Esophagus mucosa (tissue), 1 donor: Measurements from ENCODE around the gene TRIOBP. TPM values are rescaled to one million over a fixed set of nuclear protein-coding genes. Genes with fewer than 3 reads are reported as not detected.

Source experiments
- ATAC-seq: fragments of 200-7000 bp; cut with Tn5 transposase; one replicate; pipeline ENCODE4 v1.9.1; 2020
- total RNA-seq: library from RNA; stranded (reverse); gene quantifications from one replicate; pipeline ENCODE4 v1.2.4, GENCODE V29; 2023
- donor health status: DM: yes; HTN: yes; CAD: no.

Gene TRIOBP
- total RNA-seq, 1 donor from 2014 or later: 68.3 TPM

DNA sequence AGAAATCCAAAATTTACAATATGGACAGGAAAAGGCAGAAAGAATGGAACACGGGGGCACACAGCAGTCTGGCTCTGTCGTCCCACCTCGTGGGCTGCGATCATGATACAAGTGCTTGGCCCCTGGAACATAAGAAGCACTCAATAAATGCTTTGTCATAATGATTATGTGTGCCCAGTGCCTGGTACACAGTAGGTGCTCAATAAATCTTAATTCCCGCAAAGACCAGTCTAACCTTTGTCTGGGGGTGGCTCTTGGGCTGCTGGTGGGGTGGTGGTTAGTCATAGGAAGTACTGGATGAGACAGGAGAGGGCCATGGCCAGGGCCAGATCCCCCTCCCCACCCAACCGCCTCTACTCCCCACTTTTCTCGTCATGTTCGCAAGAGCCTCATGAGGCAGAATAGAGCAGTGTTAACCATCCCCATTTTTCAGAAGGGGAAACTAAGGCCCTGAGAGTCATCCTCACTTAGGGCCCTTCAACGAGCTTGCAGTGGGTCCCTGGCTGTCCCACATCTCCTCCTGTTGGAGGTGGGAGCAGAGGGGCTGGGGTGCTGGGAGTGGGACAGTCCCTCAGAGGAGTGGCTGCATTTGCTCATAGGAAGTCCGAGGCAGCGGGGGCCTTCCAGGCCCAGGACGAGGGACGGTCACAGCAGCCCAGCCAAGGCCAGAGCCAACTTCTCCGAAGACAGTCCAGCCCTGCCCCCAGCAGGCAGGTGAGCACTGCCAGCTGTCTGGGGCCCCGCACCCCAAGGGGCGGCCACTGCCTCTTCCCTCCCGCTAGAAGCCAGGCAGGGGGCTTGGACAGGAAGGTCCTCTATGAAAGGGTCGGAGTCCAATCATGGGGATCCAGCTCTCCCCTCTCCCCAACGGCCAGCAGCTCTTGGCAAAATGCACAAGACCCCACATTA lies 36.1 kb downstream of the TRIOBP start:
- ATAC-seq: no peak

DNA sequence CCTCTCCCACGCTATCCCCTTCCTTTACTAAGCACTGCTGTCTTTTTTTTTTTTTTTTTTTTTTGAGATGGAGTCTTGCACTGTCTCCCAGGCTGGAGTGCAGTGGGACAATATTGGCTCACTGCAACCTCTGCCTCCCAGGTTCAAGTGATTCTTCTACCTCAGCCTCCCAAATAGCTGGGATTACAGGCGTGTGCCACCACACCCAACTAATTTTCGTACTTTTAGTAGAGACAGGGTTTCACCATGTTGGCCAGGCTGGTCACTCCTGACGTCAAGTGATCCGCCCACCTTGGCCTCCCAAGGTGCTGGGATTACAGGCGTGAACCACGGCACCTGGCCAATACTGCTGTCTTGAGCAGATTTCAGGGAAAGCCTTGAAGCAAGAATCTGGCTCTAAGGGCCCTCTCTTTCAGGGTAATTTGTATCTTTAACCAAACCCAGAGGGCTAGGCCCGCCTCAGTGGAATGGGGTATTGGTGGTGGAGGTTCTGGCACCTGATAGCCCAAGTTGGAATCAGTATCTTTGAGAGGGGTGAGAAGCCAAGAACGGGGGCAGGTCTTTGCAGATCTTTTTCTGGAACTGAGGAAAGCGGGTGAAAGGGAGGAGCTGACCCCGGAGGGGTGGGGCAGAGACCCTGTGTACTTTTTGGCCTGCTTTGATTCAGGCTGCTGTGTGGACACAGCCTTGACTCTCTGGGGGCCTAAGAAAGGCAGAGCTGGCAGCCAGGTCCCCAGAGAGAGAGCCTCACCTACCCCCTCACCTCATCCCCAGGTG lies 37.0 kb downstream of the TRIOBP start:
- ATAC-seq: no peak

DNA sequence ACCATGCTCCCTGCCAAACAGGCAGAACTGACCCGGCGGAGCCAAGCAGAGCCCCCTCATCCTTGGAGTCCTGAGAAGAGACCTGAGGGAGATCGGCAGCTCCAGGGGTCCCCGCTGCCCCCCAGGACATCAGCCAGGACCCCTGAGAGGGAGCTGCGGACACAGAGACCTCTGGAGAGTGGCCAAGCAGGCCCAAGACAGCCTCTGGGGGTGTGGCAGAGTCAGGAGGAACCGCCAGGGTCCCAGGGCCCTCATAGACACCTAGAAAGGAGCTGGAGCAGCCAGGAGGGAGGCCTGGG lies 37.5 kb downstream of the TRIOBP start:
- ATAC-seq: no peak

GRCh38 chr22:37734964-37735451 lies 38.2 kb downstream of the TRIOBP start:
- peak; percentile 24 for ATAC-seq

GRCh38 chr22:37739035-37739434 lies 42.2 kb downstream of the TRIOBP start:
- ATAC-seq: no peak

DNA sequence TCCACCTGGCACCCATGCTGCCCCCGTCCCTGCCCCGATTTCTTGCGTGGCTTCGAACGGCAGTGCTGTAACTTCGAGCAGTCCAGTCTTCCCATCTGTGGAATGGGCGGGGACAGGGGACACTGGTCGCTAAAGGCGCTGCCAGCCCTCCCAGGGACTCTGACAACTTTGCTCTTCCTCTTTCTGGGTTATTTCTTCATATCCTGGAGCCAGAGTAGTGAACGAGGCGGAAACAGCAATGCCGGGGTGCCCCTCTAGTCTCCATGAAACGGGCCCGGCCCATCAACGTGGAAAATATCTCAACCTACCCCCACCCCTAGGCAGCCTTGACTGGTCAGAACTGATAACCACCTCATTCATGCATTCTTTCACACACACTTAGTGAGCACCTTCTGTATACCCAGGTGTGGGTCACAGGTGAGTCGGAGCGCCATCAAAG lies 42.8 kb downstream of the TRIOBP start:
- no peak for ATAC-seq

DNA sequence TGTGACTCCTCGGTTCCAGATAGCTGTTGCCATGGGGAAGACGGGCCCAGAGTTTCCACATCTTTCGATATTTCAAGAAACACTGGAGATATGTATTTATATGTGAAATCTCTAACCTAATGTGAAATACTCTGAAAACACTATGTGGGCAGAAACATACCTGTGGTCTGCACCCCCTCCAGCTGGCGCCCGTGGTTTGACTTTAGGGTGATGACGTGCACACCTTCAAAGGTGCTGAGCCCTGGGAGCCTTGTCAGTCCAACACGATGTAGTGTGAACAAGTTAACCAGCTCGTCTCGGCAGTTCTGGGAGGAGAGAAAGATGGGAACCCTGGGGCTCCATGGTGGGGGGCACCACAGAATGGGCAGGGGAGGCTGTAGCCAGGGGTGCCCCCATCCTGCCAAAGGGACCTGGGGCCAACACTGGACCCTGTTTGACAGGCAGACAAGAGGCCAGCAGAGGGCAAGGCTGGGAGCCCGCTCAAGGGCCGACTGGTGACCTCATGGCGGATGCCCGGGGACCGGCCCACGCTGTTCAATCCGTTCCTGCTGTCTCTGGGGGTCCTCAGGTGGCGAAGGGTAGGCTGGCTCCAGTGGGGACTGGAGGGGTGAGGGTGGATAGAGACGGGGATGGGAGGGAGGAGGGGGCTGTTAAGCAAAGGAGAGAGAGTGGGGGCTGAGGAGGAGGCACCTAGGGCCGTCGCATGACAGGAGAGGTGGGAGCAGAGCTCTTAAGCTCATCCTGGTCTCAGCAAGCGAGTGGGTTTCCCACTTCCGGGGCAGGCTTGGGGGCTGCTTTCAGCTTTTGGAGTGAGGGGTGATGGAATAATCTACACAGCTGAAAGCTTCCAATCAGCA lies 43.8 kb downstream of the TRIOBP start:
- ATAC-seq: no peak

DNA sequence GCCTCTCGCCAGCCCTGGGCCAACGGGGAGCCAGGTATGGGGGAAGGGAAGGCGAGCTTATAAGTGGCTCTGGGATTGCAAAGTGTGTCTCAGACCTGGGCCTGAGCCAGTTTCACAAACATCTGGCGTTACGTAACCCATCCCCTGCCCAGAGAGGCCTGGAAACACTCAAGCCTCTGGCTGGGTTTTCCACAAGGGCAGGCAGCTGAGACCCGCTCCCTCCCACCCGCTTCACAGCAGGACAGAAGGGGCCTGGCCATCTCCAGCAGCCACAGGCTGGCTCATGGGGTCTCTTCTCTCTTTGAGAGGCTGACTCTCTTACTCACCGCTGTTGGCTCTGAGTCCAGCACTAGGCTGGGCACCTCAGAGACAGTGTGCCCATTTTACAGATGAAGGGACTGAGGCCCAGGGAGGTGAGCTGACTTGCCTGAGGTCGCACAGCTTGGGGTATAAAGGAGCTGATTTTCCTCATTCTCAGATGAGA lies 44.5 kb downstream of the TRIOBP start:
- ATAC-seq: peak; percentile 24

DNA sequence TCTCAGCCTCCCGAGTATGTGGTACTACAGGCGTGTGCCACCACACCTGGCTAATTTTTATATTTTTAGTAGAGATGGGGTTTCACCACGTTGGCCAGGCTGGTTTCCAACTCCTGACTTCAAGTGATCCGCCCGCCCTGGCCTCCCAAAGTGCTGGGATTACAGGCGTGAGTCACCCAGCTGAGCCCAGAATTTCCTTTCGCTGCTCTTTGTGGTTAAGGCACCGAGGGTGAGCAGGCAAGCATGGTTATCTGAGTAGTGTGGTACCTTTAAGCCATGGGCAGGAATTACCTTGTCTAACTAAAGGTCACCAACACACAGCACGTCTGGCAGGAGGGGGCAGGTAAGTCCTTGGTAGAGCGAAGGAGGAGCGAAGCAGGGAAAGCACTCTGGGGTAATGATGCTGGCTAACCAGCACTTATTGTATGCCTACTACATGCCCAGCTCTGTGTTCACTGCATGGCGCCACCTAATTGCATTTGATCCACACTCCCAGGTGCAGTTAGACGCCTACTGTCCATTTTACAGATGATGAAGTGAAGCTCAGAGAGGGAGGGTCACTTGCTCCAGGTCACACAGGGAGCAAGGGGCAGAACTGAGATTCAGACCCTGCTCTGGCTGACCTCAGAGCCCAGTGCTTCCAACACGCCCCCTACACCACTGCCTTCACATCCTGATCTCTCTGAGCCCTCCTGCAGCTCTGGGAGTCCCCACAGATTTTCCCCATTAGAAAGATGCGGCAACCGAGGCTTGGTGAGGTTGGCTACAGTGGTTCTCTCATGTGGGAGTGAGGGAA lies 45.7 kb downstream of the TRIOBP start:
- peak; percentile 54 for ATAC-seq

DNA sequence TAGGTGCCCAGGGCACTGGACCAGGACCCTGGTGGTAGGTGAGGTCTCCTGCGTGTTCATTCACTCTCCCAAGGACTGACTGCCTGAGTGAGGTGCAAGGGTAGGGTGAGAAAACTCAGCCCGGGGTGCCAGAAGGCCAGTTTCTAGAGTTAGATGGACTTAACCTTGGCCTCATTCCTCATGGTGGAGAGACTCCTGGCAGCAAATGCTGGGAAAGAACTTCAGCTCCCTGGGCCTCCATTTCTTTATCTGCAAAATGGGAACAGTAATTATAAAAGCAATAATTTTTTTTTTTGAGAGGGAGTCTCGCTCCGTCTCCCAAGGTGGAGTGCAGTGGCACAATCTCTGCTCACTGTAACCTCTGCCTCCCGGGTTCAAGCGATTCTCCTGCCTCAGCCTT lies 47.7 kb downstream of the TRIOBP start:
- no peak for ATAC-seq

DNA sequence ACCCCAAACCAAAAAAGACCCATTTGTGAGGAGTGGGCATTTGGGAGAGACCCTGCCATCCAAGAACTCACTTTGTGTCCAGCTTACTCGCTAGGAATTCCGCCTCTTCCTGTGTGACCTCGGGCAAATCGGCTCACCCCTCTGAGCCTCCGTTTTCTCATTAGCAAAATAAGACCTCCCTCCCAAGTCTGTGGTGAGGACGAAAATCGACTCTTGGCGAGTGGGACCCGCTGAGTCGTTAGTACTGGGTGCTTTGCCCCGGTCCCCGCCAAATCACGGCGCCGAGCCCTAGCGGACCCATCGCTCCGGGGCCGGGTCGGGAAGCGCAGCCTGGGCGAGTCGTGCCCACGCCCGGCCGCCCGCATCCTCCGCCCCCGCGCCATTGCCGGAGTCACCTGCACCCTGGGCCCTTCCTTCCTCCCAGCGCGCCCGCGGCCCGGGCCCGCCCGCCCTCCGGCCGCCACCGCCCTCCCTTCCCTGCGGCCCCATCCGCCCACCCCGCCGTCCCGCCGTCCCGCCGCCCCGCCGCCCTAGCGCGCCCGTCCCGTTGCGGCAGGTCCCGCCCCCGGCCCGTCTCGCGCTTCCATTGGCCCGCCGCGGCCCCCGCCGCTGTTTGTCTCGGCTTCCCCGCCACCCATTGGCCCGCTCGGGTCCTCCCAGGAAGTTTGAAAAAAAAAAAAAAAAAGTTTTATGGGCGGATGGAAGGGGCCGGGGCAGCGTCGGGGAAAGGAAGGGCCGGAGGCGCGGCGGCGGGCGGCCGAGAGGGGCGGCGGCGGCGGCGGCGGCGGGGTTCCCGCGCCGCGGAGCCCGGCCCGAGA lies 48.9 kb downstream of the TRIOBP start:
- ATAC-seq: peak; percentile 41

DNA sequence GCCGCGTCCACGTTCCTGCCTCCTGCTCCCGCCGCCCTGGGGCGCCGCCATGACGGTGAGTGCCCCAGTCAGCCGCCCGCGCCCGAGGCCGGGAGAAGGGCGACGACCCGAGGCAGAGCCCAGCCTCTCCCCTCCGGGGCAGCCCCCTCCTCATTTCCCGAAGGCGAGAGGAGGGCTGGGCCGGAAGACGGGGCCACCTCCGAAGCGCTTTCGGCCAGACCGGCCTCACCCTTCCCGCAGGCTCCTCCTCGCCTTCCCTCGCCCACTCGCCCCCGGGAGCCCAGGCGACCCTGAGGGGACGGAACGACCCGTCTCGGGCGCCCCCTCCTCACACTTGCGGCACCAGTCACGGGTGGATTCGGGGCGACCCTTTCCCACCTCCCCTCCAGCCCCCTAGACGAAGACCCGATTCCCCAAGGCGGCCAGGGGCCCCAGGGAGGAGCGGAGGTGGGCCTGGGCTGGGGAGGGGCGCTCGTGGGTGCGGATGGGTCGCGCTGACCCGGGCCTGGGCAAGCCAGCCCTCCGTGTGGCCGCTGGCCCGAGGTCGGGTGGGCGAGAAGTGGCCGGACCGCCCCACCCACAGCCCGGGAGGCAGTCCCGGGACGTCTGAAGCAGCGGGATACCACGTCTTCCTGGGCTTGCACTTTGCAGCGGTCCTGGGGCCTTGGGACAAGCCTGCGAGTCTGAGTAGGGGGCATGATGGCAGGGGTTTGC lies 49.7 kb downstream of the TRIOBP start:
- ATAC-seq: no peak

GRCh38 chr22:37747080-37747714 lies 50.3 kb downstream of the TRIOBP start:
- ATAC-seq: peak; percentile 4

- no peak for ATAC-seq
These were observed 50.9 kb downstream of the TRIOBP start for GRCh38 chr22:37747715-37748100.

DNA sequence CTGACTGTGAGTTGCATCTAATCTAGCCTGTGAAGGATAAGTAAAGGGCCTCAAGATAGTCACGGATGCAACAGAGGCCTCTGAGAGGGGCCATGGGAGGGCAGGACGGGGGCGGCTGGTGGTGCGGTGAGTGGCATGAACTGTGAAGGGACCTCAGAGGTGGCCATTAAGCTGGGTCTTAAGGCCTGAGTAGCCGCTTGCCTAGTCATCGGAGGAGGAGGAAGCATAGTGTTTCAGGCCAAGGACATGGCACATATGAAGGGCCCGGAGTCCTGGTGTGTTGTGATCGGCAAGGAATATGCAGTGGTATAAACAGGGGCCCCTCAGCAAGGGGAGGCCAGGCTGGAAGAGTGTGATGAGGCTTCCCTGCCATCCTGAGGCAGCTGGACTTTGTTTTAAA lies 51.8 kb downstream of the TRIOBP start:
- no peak for ATAC-seq

DNA sequence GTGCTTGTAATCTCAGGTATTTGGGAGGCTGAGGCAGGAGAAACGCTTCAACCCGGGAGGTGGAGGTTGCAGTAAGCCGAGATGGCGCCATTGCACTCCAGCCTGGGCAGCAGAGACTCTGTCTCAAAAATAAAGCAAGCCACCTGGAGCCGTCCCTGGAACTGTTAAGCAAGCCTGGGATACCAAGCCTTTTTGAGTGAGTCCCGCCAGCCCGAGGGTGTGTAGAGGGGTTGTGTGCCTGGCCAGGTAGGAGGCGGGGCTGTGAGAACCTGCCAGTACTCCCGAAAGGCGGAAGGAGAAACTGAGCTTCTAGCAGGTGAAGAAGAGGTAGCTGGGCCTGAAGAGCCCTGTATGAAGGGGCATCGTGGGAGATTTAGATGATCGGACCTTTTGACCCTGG lies 52.4 kb downstream of the TRIOBP start:
- ATAC-seq: peak; percentile 27

- peak; percentile 55 for ATAC-seq
These were observed 53.2 kb downstream of the TRIOBP start for GRCh38 chr22:37749831-37750595.

GRCh38 chr22:37750596-37751162 lies 53.8 kb downstream of the TRIOBP start:
- no peak for ATAC-seq
